Endothelial cell of umbilical vein (primary cell): Measurements from ENCODE around the gene PIK3R2. TPM values are rescaled to one million over a fixed set of nuclear protein-coding genes. Genes with fewer than 3 reads are reported as not detected.

Source experiments
- BruUV-seq: library from RNA; stranded (reverse); fragments of 400-500 nt; replicated peaks from 2 replicates; lab custom pipeline; 2021; lab: Mats Ljungman, UMichigan
- CTCF ChIA-PET: fragments of 300-600, 350-600 bp; sonication (Branson Sonifier 250); formaldehyde crosslinking; loops from one replicate; lab custom pipeline; 2021; ENCODE audit warnings: antibody characterized with exemption, inconsistent platforms; lab: Charles Lee
- POLR2A ChIA-PET: fragments of 300-600, 350-600 bp; sonication (Branson Sonifier 250); formaldehyde crosslinking; loops from one replicate; lab custom pipeline; 2021; ENCODE audit warnings: antibody characterized with exemption, inconsistent platforms; lab: Charles Lee
- DNase-seq: peaks from one replicate; pipeline ENCODE4 v3.0.0-alpha.2; 2011; ENCODE audit warnings: low read depth, low spot score
- FAIRE-seq: peaks from 2 replicates; lab custom pipeline; 2011; peaks lifted over from hg19 to GRCh38; lab: Jason Lieb, UNC
- H2AFZ ChIP-seq: 2 replicates; pipeline ENCODE4 v1.6.0; 2012; ENCODE audit warnings: low read depth, low read length, control low read depth, inconsistent platforms
- H3K27ac ChIP-seq: 2 replicates; pipeline ENCODE4 v1.5.1; 2011; ENCODE audit warnings: low read depth, mild to moderate bottlenecking, control low read depth, low read length, moderate library complexity; ENCODE audit not compliant: insufficient read depth
- H3K27me3 ChIP-seq, 2 experiments: 2 replicates each; pipeline versions ENCODE4 v1.6.0 to v1.6.1; 2011; ENCODE audit warnings: low read length in 2 of 2, mixed read lengths in 1 of 2; ENCODE audit not compliant: control insufficient read depth in 2 of 2, insufficient read depth in 2 of 2
- H3K36me3 ChIP-seq, 2 experiments: 2 replicates in 1 of 2; 3 replicates in 1 of 2; pipeline ENCODE4 v1.5.1; 2011; ENCODE audit warnings: low read length in 2 of 2, mild to moderate bottlenecking in 1 of 2, moderate library complexity in 1 of 2; ENCODE audit not compliant: control insufficient read depth in 2 of 2, insufficient read depth in 2 of 2; ENCODE audit errors: extremely low read depth in 1 of 2
- H3K4me1 ChIP-seq: 3 replicates; pipeline ENCODE4 v1.5.1; 2011; ENCODE audit warnings: mild to moderate bottlenecking, low read length; ENCODE audit not compliant: control insufficient read depth, insufficient read depth; ENCODE audit errors: extremely low read depth
- H3K4me2 ChIP-seq: 2 replicates; pipeline ENCODE4 v1.6.1; 2011; ENCODE audit warnings: low read length, control low read depth, mixed read lengths; ENCODE audit not compliant: insufficient read depth
- H3K4me3 ChIP-seq, 3 experiments: fragments of 200-600 bp in 1 of 3; sonication (generic), shearing (Covaris generic) in 1 of 3; replicated peaks in 1 of 3; 2 replicates each; pipeline ENCODE4 v1.5.1; 2011 to 2016; ENCODE audit warnings: control low read depth in 3 of 3, low read length in 3 of 3, mild to moderate bottlenecking in 2 of 3, inconsistent platforms in 1 of 3, low read depth in 1 of 3, moderate library complexity in 1 of 3; ENCODE audit not compliant: insufficient read depth in 1 of 3
- H3K79me2 ChIP-seq: 2 replicates; pipeline ENCODE4 v1.6.0; 2012; ENCODE audit warnings: low read length, inconsistent platforms; ENCODE audit not compliant: control insufficient read depth, insufficient read depth
- H3K9ac ChIP-seq: replicated peaks from 2 replicates; pipeline ENCODE3; 2011; ENCODE audit warnings: low read length, control low read depth; ENCODE audit not compliant: insufficient read depth; ENCODE audit errors: extremely low read depth
- H3K9me1 ChIP-seq: replicated peaks from 3 replicates; pipeline ENCODE4 v1.6.0; 2011; ENCODE audit warnings: mild to moderate bottlenecking, low read length; ENCODE audit not compliant: control insufficient read depth, insufficient read depth; ENCODE audit errors: extremely low read depth
- H3K9me3 ChIP-seq: replicated peaks from 2 replicates; pipeline ENCODE4 v1.5.1; 2012; ENCODE audit warnings: low read length, inconsistent platforms; ENCODE audit not compliant: control insufficient read depth, insufficient read depth
- H4K20me1 ChIP-seq: replicated peaks from 2 replicates; pipeline ENCODE3; 2011; ENCODE audit warnings: mild to moderate bottlenecking, low read length; ENCODE audit not compliant: control insufficient read depth, insufficient read depth; ENCODE audit errors: extremely low read depth
- EZH2 ChIP-seq: IDR thresholded peaks from 2 replicates; pipeline ENCODE4 v1.6.1; 2012; ENCODE audit warnings: borderline replicate concordance, low read depth, mild to moderate bottlenecking, moderate library complexity, low read length, inconsistent platforms; ENCODE audit not compliant: severe bottlenecking
- FOS ChIP-seq: IDR thresholded peaks from 2 replicates; pipeline ENCODE4 v1.6.1; 2011; ENCODE audit warnings: mild to moderate bottlenecking, low read length, moderate library complexity, borderline replicate concordance; ENCODE audit not compliant: insufficient read depth
- GATA2 ChIP-seq: IDR thresholded peaks from 2 replicates; pipeline ENCODE4 v1.7.0; 2011; ENCODE audit warnings: low read depth, mild to moderate bottlenecking, moderate library complexity, mixed read lengths, low read length; ENCODE audit not compliant: insufficient read length, insufficient read depth
- JUN ChIP-seq: IDR thresholded peaks from 2 replicates; pipeline ENCODE4 v1.6.1; 2011; ENCODE audit warnings: borderline replicate concordance, low read depth; ENCODE audit not compliant: insufficient read length, insufficient read depth
- MAX ChIP-seq: IDR thresholded peaks from 2 replicates; pipeline ENCODE4 v1.6.1; 2011; ENCODE audit not compliant: insufficient read depth, insufficient read length
- MYC ChIP-seq: IDR thresholded peaks from one replicate; pipeline ENCODE4 v1.6.1; 2011; ENCODE audit warnings: mild to moderate bottlenecking, low read depth, low read length
- POLR2A ChIP-seq: IDR thresholded peaks from 2 replicates; pipeline ENCODE4 v1.6.1; 2012; ENCODE audit warnings: low read depth, mild to moderate bottlenecking, control low read depth, low read length
- POLR2AphosphoS5 ChIP-seq: IDR thresholded peaks from 2 replicates; pipeline ENCODE4 v1.6.1; 2012; ENCODE audit warnings: low read depth, mild to moderate bottlenecking, control low read depth, low read length, moderate library complexity; ENCODE audit not compliant: insufficient read depth
- dilution Hi-C: fragments of 300-500 bp; cut with MboI; formaldehyde crosslinking; loops from one replicate; pipeline ENCODE4 v1.15.0; 2019; ENCODE audit warnings: low sequenced_read_pairs; ENCODE audit not compliant: extremely low pct_ligation_motif_present
- intact Hi-C: fragments of 100-400 bp; cut with micrococcal nuclease; formaldehyde crosslinking; loops from one replicate; pipeline ENCODE4 v1.10.0; 2022
- polyA plus RNA-seq, 4 experiments: library from polyadenylated mRNA; depleted of rRNA in 3 of 4; stranded (reverse) in 3 of 4; unstranded in 1 of 4; fragments of >200 nt; gene quantifications; 2 replicates each; pipeline versions ENCODE4 v1.2.1 to v1.2.3, GENCODE V29; 2011 to 2012; ENCODE audit warnings: missing spikeins in 1 of 4
- total RNA-seq: library from RNA; stranded (reverse); gene quantifications from 2 replicates; pipeline ENCODE4 v1.2.3, GENCODE V29; 2021
- TF ChIP-seq, protein P1 (sequence below), 2 donors: IDR thresholded peaks; 1 replicate in 1 of 2; 2 replicates in 1 of 2; pipeline ENCODE4 v1.5.1; 2011; ENCODE audit warnings: low read length in 2 of 2, mild to moderate bottlenecking in 2 of 2, moderate library complexity in 2 of 2, control low read depth in 1 of 2, inconsistent platforms in 1 of 2, low read depth in 1 of 2; ENCODE audit not compliant: insufficient read depth in 1 of 2; ENCODE audit errors: extremely low read depth in 1 of 2

The PIK3R2 gene
- total and polyA plus RNA-seq, 2 donors (not counting 3 experiments of a cell fraction or from before 2014, with no cell fraction given): 8.1 to 15.2 TPM

GRCh38 chr19:18211683-18212082 lies 58.7 kb downstream of the PIK3R2 start:
- Histone ChIP-seq H3K4me3 (no peak overlapping the region), H2AFZ (no peak overlapping the region), H3K4me2 (no peak overlapping the region), H3K9me1 (no peaks in the 10 kb centered on the region), H3K9me3 (no peaks in the 10 kb centered on the region), H3K36me3 (no peaks in the 10 kb centered on the region), H3K9ac (no peak overlapping the region), H3K4me1 (no peaks in the 10 kb centered on the region), H3K27ac (no peak overlapping the region), H4K20me1 (no peaks in the 10 kb centered on the region), H3K27me3 (no peaks in the 10 kb centered on the region), H3K79me2 (no peaks in the 10 kb centered on the region)
- CTCF ChIA-PET: interaction anchor here (0.9 to 1.7 kb wide), 2 partner anchors 40 to 63 kb away, joined by 3 to 8 read pairs; partner anchors contain the start of gene IQCN
- POLR2A ChIA-PET: interaction anchor here (0.6 kb wide), 1 partner anchor 39 kb away, joined by 5 read pairs; no protein-coding TSS in a partner anchor
- no TSS peak for BruUV-seq
- DNase-seq (no peak), FAIRE-seq (no peak)
- dilution Hi-C loops: no loop called here
- intact Hi-C loops: no loop called here
- no peak for TF ChIP-seq POLR2AphosphoS5
- TF ChIP-seq FOS: no peak
- TF ChIP-seq, protein P1, sequence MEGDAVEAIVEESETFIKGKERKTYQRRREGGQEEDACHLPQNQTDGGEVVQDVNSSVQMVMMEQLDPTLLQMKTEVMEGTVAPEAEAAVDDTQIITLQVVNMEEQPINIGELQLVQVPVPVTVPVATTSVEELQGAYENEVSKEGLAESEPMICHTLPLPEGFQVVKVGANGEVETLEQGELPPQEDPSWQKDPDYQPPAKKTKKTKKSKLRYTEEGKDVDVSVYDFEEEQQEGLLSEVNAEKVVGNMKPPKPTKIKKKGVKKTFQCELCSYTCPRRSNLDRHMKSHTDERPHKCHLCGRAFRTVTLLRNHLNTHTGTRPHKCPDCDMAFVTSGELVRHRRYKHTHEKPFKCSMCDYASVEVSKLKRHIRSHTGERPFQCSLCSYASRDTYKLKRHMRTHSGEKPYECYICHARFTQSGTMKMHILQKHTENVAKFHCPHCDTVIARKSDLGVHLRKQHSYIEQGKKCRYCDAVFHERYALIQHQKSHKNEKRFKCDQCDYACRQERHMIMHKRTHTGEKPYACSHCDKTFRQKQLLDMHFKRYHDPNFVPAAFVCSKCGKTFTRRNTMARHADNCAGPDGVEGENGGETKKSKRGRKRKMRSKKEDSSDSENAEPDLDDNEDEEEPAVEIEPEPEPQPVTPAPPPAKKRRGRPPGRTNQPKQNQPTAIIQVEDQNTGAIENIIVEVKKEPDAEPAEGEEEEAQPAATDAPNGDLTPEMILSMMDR (IDR thresholded peaks at IDR 0.05; ENCODE audit: extremely low read depth in 1 of 2, insufficient read depth in 1 of 2, low read depth in 1 of 2, low read length in 2 of 2): no peak
- no peak for TF ChIP-seq POLR2A
- no peak for TF ChIP-seq JUN
- TF ChIP-seq EZH2: no peak
- TF ChIP-seq MYC: no peak
- TF ChIP-seq GATA2: no peak
- TF ChIP-seq MAX: no peak
